T-helper 2 cell treated with Interferon-gamma antibody and Interleukin-4, amounts not matched to agents 100 ng/mL and 5 ng/mL, for 36 hours (primary cell): ENCODE data around the gene TRUB1. TPM values are rescaled to one million over a fixed set of nuclear protein-coding genes. Genes with fewer than 3 reads are reported as not detected.
"Not testable (repeated sequence)": the region's sequence is repeated elsewhere in the genome, so short reads cannot be mapped to it uniquely, and the experiment has no call there.

Experiments
- intact Hi-C: fragments of 100-400 bp; cut with micrococcal nuclease; formaldehyde crosslinking; loops from one replicate; pipeline ENCODE4 v1.15.1; 2023
- total RNA-seq: library from RNA; stranded (reverse); gene quantifications from 2 replicates; pipeline ENCODE4 v1.2.3, GENCODE V29; 2022

Gene TRUB1
- 14.8 and 16.9 TPM in 2 replicates for total RNA-seq

- intact Hi-C loops, result loop anchor here (1.0 to 5.0 kb wide), 6 partner anchors 26 to 1086 kb away; partner anchors contain the start of genes CCDC186, DCLRE1A, FHIP2A and NHLRC2
Observed at GRCh38 chr10:114937962-114938855, at the start of gene TRUB1. TSS of gene TRUB1 (plus strand) at chr10:114938195. CDS start at chr10:114938254, 59 bp downstream.

- intact Hi-C loops, result no loop called here
Observed at GRCh38 chr10:114893251-114893650, 44.7 kb upstream of the TRUB1 start.

DNA sequence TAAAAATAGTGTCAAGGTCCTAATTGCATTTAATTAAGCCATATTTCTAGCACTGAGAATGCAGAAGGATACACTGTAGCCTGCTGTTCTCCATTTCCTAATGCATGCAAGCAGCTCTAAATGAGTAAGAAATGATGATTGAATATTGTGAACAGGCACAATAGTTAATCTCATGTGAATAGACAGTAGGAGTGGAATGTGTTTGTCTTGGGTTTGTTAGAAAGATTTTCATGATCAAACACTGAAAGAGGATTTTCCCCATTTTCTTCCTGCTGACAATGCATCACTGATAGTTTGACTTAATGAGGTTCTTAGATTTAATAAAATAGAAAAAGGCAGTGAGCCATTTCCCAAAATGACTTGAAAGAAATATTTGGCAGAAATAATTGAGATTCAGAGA lies 43.1 kb upstream of the TRUB1 start:
- intact Hi-C loops, result no loop called here

DNA sequence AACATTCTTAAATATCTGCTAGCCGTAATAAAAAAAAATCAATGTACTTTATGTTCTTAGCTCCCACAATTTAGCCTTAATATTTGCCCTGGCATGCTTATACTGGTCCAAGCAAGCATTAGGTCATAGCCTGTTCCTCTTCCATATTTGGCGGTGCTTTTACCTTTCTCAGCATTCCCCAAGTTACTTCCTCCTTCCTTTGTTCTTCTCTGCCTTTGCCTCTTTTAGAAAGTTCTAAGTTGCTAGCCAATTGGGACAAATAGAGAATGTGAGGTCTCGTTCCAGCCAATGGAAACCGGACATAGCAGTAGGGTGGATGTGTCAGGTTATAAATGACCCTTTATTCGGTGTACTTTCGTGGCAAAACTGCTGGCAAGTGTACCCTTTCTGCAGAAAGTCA lies 41.0 kb upstream of the TRUB1 start:
- intact Hi-C loops, result not testable (repeated sequence)

- intact Hi-C loops, result no loop called here
Observed at GRCh38 chr10:114897593-114897992, 40.4 kb upstream of the TRUB1 start.

DNA sequence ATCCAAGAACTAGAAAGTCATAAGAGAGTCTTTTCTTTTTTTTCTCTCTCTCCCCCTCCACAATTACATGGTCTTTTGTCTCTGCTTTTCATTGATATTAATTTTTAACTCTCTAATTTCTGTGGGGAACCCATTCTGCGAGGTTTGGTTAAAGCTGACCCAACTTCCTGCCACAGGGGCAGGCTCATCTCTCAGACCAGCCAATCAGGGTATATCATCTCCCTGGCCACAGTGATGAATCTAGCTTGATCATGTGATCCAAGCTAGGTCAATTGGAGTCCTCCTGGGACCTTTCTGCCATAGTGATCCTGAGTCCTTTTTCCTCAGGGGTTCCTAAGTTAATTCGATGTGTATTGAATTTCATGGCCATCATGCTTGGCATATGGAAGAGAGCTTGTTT lies 38.0 kb upstream of the TRUB1 start:
- intact Hi-C loops, result no loop called here

GRCh38 chr10:114900658-114901057 lies 37.3 kb upstream of the TRUB1 start:
- intact Hi-C loops, result no loop called here

DNA sequence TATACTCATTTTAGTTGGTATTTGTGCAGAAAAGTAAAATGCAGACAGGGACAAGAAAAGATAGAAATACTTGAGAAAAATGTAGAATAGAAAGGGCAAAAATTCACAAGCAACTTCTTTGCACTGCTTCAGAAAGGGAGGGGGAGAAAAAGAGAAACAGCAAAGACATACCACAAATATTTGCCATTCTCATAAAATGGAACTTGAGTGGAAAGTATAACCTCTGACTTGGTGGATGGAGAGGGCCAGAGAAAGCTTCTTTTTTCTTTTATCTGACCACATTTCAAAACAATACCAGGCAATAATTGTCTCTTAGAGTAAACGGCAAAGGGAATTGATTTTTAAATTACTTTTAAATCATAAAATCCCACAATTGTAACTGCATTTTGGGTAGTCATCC lies 35.8 kb upstream of the TRUB1 start:
- intact Hi-C loops, result no loop called here

DNA sequence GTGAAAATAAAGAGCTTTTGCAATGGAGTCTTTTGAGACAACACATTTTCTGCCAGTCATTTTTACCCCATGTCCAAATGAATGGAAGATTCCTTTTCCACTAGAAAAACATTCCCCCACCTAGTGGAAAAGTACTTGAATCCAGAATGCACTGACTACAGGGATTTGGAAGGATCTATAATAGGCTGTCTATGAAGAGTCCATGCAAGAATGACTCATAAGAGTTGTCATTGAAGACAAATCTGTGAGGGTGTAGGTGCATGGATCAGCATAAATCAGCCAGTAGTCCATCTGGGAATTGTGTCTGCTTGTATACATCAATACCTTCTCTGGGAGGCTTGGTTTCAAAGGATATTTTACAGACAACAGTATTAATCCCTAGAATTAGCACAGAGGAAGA lies 32.5 kb upstream of the TRUB1 start:
- intact Hi-C loops, result no loop called here

GRCh38 chr10:114906981-114907380 lies 31.0 kb upstream of the TRUB1 start:
- intact Hi-C loops, result no loop called here

DNA sequence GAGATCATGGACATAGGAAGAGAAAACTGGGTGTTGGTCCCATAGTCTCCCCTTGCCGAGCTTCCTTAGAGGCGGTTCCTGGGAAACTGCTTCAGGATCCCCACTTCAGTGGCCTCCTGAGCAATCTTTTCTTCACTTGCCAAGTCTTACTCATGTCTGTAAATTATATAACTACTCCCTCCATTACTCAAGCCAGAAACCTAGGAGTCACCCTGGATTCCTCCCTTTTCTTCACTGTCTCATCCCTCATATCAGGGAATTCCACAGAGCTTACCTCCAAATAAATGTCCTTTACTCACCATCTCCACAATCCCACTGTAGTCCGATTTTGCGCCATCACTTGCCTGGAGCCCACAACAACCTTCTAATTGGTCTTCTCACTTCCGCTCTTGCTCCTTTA lies 29.1 kb upstream of the TRUB1 start:
- intact Hi-C loops, result no loop called here

DNA sequence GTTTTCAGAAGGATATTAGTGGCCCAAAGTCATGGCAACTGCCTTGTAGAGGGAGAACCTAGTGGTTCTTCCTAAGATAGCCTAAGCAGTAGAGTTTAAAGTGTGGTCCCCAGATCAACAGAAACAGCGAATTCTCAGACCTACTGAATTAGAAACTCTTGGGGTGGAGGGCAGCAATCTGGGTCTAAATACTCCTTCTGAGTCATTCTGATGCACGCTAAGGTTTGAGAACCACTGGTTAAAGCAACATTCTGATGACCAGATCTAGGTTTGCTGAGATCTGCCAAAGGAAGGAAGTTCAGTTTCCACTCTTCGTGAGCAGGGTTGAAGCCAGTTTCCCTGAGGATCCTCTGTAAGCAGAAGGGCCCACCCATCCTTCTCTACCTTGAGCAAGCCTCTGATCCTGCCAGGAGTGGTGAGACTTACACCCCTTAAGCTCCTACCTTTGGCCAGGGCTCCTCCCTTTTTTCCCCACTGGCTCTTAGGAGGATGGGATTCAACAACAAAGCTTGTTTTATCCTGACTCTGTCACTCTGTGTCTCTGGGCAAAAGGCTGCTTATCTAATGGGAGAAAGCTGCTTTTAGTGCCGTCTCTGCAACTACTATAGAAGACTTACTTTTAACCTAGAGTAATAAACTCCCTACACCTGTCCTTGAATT lies 26.8 kb upstream of the TRUB1 start:
- intact Hi-C loops, result loop anchor here (5.0 kb wide), 1 partner anchor 89 kb away; the partner anchor contains the start of gene FHIP2A

DNA sequence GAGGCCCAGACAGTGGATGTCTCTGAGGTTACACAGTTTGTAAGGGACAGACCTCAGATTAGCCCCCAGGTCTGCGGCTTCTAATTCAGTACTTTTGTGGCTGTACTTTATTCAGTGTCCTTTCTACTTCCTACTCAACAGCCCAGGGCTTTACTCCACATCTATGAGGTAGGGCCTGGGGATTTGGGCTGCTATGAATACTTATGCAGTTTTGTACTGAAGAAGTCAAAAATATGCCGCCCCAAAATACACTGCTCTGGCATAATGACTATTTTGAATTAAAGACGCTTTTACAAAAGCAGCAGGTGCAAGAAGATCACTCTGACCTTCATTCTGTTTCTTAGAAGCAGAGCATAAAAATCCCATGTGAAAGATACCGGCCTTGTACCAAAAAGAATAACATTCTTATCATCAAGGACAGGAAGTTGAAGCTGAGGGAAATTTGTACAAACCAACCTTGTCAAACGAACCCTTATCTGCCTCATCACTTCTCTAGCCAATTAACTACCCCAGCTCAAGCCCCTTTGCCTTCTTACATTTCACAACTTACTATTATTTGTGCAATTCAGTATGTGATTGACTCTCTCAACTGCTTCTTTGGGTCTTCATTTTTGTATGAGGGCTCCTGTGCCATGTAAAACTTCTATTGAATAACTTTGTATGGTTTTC lies 26.1 kb upstream of the TRUB1 start:
- intact Hi-C loops, result loop anchor here (1.0 to 5.0 kb wide), 2 partner anchors 26 to 90 kb away; partner anchors contain the start of genes FHIP2A and TRUB1

GRCh38 chr10:114912470-114912859 lies 25.5 kb upstream of the TRUB1 start:
- intact Hi-C loops, result loop anchor here (1.0 to 5.0 kb wide), 2 partner anchors 26 to 90 kb away; partner anchors contain the start of genes FHIP2A and TRUB1

- intact Hi-C loops, result loop anchor here (5.0 kb wide), 1 partner anchor 92 kb away; the partner anchor contains the start of gene FHIP2A
Observed at GRCh38 chr10:114914560-114914959, 23.4 kb upstream of the TRUB1 start.

DNA sequence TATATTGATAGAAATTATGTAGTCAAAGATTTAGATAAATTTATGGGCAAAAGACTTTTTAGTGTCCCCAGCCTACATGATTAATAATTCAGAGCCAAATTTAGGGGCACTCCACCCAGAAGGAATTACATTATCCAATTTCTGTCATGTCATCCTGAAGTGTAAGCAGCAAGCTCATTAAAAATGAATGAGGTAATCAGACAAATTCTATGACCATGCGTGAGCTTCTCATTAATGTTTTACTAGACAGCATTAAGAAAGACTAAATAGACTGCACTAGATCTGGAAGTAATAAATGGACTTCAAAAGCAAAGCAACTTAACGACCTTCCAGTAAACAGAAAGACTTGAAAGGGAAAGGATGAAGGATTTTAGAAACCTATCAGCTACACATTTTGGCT lies 22.7 kb upstream of the TRUB1 start:
- intact Hi-C loops, result no loop called here

DNA sequence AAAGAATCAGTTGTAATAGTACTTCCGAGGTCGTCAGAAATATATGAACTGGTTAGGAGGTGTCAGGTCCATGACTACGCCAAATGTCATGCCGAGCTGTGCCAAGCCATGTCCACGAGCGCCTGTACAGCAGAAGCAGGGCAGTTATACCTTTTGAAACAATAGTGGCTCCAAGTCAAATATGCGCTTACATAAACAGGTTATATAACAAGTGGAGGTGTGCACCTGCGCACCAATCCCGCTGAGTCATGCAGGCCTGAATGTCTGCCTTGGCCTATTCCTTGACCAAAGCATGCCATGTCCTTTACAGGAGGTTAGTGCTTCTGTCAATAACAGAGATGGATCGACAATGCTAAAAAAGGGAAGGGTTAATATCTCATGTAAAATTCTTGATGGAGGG lies 21.3 kb upstream of the TRUB1 start:
- intact Hi-C loops, result no loop called here

DNA sequence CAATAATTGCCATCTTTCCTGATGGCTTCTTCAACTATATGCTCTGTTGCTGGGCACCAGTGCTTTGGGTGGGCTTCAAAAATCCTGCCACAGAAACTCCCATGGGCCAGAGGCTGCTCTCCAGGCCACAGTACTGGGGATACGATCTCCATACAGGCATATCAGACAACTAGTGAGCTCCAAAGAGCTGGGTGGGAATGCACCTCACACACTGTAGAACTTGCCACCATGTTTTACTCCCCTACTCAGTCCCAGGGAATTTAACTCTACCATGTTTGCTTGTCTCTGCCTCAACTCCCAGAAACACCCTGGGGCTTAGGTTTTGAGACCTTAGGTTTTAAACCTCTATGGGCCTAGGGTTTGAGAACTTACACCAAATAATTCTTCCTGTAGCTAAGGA lies 20.5 kb upstream of the TRUB1 start:
- intact Hi-C loops, result no loop called here

DNA sequence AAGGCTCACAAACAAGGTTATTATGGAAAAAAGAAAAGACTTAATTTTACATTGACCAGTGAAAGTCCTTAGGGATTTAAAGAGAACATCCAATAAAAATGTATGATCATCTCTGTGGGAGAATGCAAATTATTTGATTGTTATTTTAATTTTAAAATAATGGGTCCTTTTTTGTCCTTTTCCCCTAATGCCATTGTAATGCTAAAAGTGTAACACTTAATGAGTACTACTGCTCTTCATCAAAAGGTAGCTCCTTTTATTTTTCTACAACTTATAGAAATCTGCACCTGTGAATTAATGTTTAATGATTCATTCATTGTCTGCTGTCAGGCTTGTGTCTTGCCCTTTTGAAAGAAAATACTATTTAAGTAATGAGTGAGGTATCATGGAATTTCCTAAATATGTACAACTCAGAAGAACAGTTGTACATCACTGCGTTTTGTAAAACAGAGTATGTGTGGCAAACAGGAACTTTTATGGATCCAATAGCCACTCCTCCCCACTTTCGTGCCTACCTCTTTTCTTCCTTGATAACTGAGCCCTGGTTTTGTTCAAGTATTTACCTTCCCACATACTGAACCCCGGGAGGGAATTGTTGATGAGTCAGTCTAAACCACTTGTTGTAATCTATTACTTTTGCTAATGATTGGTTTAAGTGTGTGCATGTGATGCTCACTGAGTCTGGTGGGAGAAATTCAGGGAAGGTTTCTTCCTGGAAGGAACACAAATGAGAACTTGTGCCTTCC lies 19.9 kb upstream of the TRUB1 start:
- intact Hi-C loops, result no loop called here

DNA sequence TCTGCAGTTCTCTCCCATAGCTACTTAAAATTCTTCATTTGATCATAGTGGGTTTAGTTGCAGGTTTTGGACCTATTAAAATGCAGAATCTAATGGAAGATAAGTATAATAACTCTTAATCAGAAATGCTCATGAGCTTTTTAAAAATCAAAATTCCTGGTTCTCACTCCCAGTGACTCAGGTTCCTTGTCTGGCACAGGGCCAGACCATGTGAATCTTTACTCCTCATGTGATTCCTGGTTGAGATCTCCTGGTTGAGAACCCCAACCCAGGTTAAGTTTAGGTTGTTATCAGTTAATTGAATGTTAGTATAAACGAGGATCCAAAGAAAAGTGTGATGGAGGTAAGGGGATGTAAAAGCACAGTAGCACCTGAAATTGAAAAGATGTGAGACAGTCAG lies 17.5 kb upstream of the TRUB1 start:
- intact Hi-C loops, result no loop called here

DNA sequence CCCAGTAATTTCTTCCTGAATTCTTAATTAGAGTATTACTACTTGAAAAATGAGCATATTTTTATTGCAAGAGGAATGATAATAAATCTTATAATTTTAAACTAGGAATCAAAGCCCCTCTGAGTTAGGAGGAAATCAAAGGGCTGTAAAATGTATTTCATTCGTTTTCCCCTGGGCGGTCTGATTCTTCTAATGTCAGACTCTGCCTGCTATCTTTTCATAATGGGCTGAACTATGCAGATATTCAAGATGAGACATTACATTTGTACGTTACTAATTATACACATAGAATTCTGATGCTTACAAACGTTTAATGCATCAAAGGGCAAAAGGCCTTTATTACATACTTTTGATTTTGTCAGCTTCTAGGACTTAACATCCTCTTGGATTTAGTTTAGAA lies 16.0 kb upstream of the TRUB1 start:
- intact Hi-C loops, result no loop called here
